GM19324 (cell line): ENCODE data around the gene EFCAB6.

Experiments used
- ATAC-seq: cut with Tn5 transposase; IDR thresholded peaks from one replicate; pipeline ENCODE4 v1.9.1; 2021; ENCODE audit warnings: mild to moderate bottlenecking, moderate library complexity; ENCODE audit not compliant: unreplicated experiment, low FRiP score

The EFCAB6 gene

DNA sequence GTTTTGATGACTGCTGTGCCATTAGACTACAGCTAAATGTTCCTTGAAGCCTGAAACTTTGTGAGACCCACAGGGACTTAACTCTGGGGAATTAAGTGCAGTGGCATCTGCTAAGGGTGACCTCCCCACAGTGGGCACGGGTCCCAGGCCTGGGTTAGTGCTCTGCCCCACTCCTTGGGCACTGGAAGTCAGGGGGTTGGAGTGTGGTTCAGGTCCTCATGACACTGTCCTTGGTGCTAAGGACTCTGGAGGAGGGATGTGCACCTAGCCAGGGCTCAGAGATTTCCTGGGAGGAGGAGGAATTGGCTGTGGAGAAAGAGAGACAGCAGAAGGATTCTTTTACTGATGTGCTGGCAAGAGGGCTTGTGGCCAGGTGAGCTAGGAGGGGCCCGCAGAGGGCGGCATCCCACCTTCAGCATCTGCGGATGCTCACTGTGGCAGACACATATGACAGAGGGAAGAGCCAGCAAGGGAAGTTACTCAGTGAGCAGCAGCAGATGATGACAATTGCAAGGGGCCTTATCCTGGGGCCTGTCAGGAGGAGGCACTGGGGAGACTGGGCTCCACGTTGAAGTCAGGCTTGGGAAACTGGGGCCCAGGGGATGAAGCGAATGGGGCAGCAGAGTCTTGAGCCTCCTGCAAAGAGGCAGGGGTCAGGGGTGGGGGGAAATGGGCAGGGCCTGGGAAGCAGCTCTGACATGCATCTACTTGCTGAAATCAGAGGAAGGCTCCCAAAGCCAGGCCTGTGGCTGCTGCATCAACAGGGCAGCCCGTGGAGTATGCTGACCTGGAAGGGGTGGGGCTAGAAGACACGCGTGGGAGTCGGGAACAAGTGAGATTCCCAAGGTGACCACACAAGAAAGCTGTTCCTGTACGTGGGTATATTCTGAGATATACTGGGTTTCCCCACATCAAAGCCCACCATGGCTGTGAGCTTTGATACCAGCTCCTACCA is 256.3 kb downstream of the EFCAB6 start:
- no peak for ATAC-seq

GRCh38 chr22:43554694-43555365 is 257.3 kb downstream of the EFCAB6 start:
- no peak for ATAC-seq

GRCh38 chr22:43554259-43554636 is 257.9 kb downstream of the EFCAB6 start:
- no peak for ATAC-seq

DNA sequence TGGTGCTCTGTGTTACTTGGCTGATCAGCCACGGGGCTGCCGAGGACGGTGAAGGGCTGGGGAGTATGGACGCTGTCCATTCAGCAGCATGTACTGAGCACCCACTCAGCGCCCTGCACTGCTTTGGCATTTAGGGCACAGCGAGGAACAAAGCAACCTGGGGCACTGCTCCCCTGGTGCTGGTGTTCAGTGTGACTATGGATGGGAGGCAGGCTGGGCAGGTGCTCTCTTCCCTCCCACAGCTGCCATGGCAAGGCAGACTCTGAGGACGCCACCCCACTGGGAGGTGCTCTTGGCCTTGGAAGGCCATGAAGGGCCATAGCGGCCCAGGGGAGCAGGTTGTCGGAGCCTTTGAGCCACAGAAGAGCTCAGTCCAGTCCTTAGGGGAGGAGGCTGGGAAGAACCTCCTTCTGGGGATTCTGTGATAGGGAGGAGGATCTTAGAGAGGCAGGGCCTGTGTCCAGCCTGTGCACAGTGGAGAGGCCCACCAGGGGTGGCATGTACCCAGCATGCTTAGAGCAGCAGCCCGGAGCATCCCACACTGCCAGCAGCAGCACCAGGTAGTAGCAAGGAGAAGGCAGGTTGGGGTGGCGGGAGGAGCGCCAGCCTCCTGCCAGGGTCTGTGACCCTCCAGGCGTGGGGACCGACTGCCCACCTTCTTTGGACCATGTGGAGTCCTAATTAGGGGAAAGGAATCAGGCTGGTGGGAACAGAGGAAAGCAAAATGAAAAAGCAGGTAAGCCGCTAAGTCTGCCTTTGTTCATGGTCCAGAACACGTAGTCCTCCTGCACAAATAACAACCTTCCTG is 258.4 kb downstream of the EFCAB6 start:
- ATAC-seq, result no peak

GRCh38 chr22:43550672-43551071 is 261.4 kb downstream of the EFCAB6 start:
- ATAC-seq, result no peak

DNA sequence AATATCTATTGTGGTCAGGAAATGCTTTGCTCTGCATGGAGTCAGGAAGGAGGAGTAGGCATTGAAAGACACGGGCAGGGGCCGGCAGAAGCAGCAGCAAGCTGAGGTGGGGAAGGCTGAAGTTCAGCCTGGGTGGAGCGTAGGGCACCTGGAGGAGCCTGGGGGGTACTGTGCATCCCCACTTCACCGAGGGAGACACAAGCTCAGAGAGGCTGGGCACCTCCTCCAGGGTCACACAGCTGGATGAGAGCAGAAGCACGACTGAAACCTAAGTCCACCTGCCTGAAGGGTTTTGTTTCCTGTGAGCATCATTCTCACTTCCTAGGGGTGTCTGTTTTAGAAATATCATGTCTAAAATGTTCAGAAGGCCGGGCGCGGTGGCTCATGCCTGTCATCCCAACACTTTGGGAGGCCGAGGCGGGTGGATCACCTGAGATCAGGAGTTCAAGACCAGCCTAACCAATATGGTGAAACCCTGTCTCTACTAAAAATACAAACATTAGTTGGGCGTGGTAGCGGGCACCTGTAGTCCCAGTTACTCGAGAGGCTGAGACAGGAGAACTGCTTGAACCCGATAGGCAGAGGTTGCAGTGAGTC is 262.0 kb downstream of the EFCAB6 start:
- ATAC-seq, result no peak

- no peak for ATAC-seq
Observed at GRCh38 chr22:43546186-43546585, 265.9 kb downstream of the EFCAB6 start.

DNA sequence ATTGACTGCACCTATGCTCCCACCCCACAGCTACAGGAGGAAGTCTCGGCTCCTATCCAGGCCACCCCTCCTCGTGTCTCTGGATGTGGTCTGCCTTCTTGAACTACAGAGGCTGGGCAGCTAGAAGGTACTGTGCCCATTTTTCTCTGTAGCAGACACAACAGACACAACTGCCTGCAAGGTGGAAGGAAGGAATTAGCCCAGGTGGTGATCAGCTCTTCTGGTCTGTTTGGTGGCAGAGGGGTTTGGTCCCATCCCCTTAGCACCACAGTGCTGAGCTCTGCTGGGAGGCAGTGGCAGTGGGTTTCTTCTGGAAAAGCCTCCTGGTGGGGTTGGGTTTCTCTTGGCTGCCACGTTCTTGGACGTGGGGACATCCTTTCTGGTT is 267.8 kb downstream of the EFCAB6 start:
- no peak for ATAC-seq

DNA sequence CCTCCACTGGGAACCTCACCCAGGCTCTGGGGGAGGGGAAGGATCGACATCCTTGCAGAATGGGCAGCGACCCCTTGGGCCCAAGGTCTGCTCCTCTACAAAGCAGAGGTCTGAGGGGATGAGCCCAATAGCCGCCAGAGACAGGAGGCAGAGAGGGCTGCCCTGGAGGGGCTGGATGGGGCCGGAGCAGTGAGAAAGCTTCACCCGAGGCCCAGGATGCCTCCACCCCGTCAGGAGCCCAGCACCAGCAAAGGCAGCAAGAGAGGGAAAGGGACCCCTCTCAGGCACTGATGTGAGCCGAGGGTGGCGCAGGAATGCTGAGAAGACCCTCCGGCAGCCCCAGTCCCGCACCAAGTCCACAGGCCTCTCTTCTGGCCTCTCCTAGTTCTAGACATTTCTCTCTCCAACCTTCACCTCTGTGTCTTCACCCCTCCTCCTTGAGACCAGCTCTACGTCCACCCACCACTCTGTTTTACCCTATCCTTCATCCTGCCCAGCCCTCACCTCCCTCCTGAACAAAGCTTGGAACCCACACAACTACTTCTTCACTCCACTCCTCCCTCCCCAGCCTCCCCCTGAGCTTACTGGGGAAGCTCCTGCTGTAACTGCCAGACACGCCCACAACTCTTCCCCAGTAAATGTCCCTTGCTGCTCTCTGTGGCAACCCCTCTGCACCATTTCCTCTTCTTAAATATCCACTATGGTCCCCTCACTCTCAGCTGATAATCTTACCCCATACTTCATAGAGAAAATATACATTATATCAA is 268.4 kb downstream of the EFCAB6 start:
- ATAC-seq, result no peak

DNA sequence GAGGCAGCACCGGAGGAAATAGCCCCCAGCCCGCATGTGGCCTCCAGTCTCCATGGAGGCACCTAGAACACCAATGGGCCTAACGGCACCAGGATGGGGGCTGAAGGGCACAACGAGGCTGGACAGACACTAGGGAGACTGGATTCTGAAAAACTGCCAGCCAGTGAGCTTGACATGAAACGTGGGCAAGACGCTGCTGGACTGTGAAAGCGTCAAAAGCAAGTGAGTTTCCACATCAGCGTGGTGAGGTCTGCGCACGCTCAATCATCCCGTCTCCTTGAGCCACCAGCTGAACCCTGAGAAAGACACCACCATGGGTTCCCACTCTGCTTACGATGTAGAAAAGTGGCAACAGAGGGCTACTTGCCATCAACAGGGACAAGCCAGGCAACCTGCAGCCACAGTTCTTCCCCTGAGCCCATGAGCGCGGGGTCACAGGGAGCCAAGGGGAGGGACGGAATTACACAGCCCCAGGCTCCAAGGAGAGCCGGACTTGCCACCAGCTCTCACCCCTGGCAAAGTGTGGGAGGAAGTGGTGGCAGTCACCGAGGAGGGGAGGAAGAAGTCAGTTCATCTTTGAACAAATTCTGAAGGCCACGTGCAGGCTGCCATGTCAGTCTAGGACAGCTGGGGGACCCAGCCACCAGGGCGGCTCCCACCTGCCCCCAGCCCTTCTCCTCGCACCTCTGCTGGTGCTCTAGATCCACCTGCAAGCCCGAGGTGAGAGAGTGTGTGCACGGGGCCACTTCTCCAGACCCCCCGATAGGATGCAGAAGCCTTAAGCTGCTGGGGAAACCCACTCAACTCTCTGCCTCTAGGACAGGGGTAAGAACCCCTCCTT is 269.2 kb downstream of the EFCAB6 start:
- no peak for ATAC-seq

GRCh38 chr22:43541462-43542407 is 270.4 kb downstream of the EFCAB6 start:
- ATAC-seq, result no peak

DNA sequence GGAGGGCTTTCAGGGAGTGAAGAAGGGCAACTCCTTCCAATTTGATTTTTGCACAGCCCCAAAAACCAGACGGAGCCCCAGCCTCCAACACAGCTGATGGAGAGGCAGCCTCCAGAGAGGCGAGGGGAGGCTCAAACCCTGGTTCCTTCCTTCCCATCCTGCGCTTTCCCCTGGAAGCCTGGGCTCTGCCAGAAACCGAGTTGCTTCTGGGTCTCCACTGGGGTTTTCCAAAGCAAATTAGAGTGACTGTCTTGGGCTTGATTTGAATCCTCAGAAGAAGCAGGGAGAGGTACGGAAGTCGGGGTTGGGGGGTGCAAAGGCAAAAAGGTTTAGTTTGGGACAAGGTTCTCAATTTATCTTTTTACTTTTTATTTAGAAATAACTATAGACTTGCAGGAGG is 271.1 kb downstream of the EFCAB6 start:
- no peak for ATAC-seq

- no peak for ATAC-seq
Observed at GRCh38 chr22:43540529-43540923, 271.6 kb downstream of the EFCAB6 start.

- no peak for ATAC-seq
Observed at GRCh38 chr22:43539572-43540528, 272.3 kb downstream of the EFCAB6 start.

- no peak for ATAC-seq
Observed at GRCh38 chr22:43537019-43537585, 275.0 kb downstream of the EFCAB6 start.

DNA sequence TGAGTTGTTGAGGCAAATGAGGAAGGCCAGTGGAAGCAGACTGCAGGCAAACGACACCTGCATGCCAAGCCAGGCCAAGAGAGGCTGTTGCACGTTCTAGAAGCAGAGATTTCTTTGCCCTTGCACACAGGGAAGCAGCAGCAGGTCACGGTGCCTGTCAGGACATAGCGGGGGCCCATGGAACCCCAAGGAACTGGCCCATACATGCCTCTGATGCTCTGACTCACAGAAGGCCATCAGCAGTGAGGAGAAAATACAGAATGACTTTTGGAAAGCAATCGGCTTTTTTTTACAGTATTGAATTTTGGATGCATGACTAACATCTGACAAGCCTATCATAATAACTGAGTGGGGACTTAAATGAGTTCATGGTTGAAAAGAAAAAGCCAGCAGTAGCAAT is 276.4 kb downstream of the EFCAB6 start:
- ATAC-seq, result no peak

DNA sequence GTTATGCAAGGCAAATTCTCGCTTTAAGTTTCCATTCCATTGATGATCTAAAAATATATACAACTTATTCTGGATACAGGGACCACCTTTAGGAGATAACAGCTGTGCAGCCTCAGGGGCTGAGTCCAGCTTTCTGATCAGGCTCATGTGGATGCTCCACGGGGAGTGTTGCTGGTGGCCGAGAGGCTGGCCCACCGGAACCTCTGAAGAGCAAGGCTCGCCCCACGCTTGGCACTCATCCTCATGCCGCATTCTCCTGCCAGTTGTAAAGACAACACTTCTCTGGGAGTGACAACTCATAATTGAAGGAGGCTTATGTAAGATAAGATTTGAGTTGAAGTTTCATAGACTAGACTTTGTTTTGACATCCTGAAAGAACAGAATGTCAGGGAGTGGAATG is 276.8 kb downstream of the EFCAB6 start:
- ATAC-seq, result no peak
